Natural killer cell (primary cell): ENCODE data around the gene SORT1. TPM values are rescaled to one million over a fixed set of nuclear protein-coding genes. Genes with fewer than 3 reads are reported as not detected.
"Not testable (repeated sequence)": the region's sequence is repeated elsewhere in the genome, so short reads cannot be mapped to it uniquely, and the experiment has no call there.

Experiments used
- ATAC-seq, 3 donors: fragments of 150-1000 bp in 2 of 3; fragments of 200-7000 bp in 1 of 3; cut with Tn5 transposase; 1 replicate in 1 of 3; 2 replicates in 2 of 3; pipeline ENCODE4 v1.10.0; 2021; ENCODE audit warnings: mild to moderate bottlenecking in 2 of 3, moderate library complexity in 2 of 3
- DNase-seq, 2 donors: peaks; one replicate each; pipeline versions ENCODE4 v3.0.0 to v3.0.0-alpha.2; 2013 to 2021; ENCODE audit warnings: mixed read lengths in 1 of 2
- H3K27ac ChIP-seq: one replicate; pipeline ENCODE4 v1.5.1; 2013; ENCODE audit warnings: mild to moderate bottlenecking, low read length
- H3K27me3 ChIP-seq: one replicate; pipeline ENCODE4 v1.6.1; 2013; ENCODE audit warnings: low read length; ENCODE audit not compliant: control insufficient read depth, insufficient read depth
- H3K36me3 ChIP-seq: one replicate; pipeline ENCODE4 v1.6.1; 2013; ENCODE audit warnings: low read length; ENCODE audit not compliant: control insufficient read depth, insufficient read depth
- H3K4me1 ChIP-seq: one replicate; pipeline ENCODE4 v1.6.1; 2013; ENCODE audit warnings: low read length; ENCODE audit not compliant: control insufficient read depth, insufficient read depth
- H3K4me3 ChIP-seq: one replicate; pipeline ENCODE4 v1.5.1; 2013; ENCODE audit warnings: low read length
- H3K9me3 ChIP-seq: one replicate; pipeline ENCODE4 v1.6.1; 2013; ENCODE audit warnings: low read length; ENCODE audit not compliant: control insufficient read depth, insufficient read depth
- H3K27ac Mint-ChIP-seq, 2 donors: one replicate each; pipeline ENCODE4 v1.8.0; 2022; ENCODE audit warnings: mild to moderate bottlenecking in 2 of 2, mixed read lengths in 2 of 2, moderate library complexity in 1 of 2
- H3K27me3 Mint-ChIP-seq, 2 donors: one replicate each; pipeline ENCODE4 v1.8.0; 2022; ENCODE audit warnings: low read depth in 2 of 2, mixed read lengths in 2 of 2
- H3K36me3 Mint-ChIP-seq: one replicate; pipeline ENCODE4 v1.8.0; 2022; ENCODE audit warnings: mixed read lengths
- H3K4me1 Mint-ChIP-seq, 2 donors: one replicate each; pipeline ENCODE4 v1.8.0; 2022; ENCODE audit warnings: mixed read lengths in 2 of 2
- H3K4me3 Mint-ChIP-seq: one replicate; pipeline ENCODE4 v1.8.0; 2022; ENCODE audit warnings: mild to moderate bottlenecking, moderate library complexity, mixed read lengths
- H3K9me3 Mint-ChIP-seq, 2 donors: one replicate each; pipeline ENCODE4 v1.8.0; 2022; ENCODE audit warnings: mixed read lengths in 2 of 2
- WGBS: methylation state at CpG from one replicate; pipeline ENCODE4 v1.1.7; 2013; ENCODE audit warnings: missing lambda C conversion rate; ENCODE audit not compliant: insufficient coverage; 5-methylcytosine and 5-hydroxymethylcytosine counted together
- intact Hi-C: fragments of 100-400 bp; cut with micrococcal nuclease; formaldehyde crosslinking; loops from one replicate; pipeline ENCODE4 v1.14.2; 2022
- total RNA-seq, 4 donors: library from RNA; stranded (reverse); fragments of 120-200 nt in 1 of 4; gene quantifications; one replicate each; pipeline versions ENCODE4 v1.2.3 to v1.2.4, GENCODE V29; 2013 to 2022
- TF ChIP-seq, protein P1 (sequence below): fragments of 200-600 bp; IDR thresholded peaks from one replicate; pipeline ENCODE4 v1.8.0; 2022; ENCODE audit warnings: antibody characterized with exemption

Gene SORT1
- total RNA-seq, 3 donors from 2014 or later (not counting 1 experiment from before 2014, with no cell fraction given): 2.7 to 7.1 (median 3.7) TPM

DNA sequence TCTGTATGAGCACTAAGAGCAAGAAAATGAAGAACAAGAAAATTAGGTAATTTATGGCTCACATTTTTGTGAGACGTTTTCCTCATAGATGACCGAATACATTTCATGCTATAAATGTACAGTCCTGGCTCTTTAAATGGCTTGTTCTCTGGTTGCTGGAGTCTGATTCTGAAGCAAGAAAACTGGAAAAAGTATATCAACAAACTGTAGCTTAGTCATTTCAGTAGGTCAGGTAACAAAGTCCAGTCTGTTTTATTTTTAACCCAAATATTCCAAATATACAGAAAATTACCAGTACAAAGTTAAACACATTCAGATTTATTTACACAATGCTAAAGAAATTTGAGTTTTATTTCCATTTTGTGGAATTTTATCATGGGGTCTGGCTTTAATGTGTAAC, 88.4 kb downstream of the SORT1 start:
- H3K36me3 ChIP-seq: no peaks in the 10 kb centered on the region

DNA sequence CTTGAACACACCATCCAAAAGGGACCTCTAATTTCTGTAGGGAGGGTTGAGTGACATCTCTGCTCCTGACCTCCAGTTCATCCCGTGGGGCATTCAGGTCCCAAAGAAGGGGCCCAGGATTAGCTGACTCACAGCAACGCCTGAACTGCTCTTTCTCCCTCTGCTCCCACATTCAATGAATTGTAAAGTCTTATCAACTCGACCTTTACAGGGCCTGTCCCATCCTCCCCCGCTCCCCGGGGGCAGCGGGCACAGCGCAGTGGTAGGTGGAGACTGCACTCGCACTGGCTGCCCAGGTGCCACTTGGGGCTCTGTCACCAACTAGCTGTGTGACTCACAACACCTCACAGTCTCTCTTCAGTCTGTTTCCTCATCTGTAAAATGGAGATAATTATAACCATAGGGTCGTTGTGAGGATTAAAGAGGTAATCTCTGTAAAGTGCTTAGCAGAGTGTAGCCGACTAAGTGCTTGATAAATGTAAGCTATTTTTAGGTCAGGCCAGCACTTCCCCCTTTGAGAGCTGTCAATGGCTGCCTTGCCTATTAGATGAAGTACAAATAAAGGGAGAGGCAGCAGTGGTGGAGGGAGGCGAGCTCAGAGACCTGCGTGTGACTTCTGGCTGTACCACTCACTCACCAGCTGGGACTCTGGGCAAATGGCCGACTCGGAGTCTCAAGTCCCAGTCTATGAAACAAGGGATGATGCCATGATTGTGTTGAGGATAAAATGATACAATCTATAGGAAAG, 90.3 kb downstream of the SORT1 start:
- no peak overlapping the region for H3K4me3 ChIP-seq
- H3K36me3 ChIP-seq: no peaks in the 10 kb centered on the region
- WGBS: 57% methylated on average over 14 of the region's 14 CpGs
- no peaks in the 10 kb centered on the region for H3K9me3 Mint-ChIP-seq
- H3K9me3 ChIP-seq: no peaks in the 10 kb centered on the region
- no peaks in the 10 kb centered on the region for H3K36me3 Mint-ChIP-seq
- H3K4me3 Mint-ChIP-seq: no peak overlapping the region
- TF ChIP-seq, protein P1, sequence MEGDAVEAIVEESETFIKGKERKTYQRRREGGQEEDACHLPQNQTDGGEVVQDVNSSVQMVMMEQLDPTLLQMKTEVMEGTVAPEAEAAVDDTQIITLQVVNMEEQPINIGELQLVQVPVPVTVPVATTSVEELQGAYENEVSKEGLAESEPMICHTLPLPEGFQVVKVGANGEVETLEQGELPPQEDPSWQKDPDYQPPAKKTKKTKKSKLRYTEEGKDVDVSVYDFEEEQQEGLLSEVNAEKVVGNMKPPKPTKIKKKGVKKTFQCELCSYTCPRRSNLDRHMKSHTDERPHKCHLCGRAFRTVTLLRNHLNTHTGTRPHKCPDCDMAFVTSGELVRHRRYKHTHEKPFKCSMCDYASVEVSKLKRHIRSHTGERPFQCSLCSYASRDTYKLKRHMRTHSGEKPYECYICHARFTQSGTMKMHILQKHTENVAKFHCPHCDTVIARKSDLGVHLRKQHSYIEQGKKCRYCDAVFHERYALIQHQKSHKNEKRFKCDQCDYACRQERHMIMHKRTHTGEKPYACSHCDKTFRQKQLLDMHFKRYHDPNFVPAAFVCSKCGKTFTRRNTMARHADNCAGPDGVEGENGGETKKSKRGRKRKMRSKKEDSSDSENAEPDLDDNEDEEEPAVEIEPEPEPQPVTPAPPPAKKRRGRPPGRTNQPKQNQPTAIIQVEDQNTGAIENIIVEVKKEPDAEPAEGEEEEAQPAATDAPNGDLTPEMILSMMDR: no peak
- H3K4me1 Mint-ChIP-seq: no peaks in the 10 kb centered on the region
- no peaks in the 10 kb centered on the region for H3K27me3 Mint-ChIP-seq
- DNase-seq (no peak), ATAC-seq (no peak)
- no peaks in the 10 kb centered on the region for H3K27me3 ChIP-seq
- no peak overlapping the region for H3K27ac Mint-ChIP-seq
- no peak overlapping the region for H3K27ac ChIP-seq
- peaks cover 8% of the 10 kb centered on the region for H3K4me1 ChIP-seq
- intact Hi-C loops: no loop called here

More for the DNA sequence above, 88.4 kb downstream of the SORT1 start:
- ATAC-seq (no peak), DNase-seq (no peak)
- TF ChIP-seq, protein P1: no peak
- H3K9me3 Mint-ChIP-seq: no peaks in the 10 kb centered on the region
- no peak overlapping the region for H3K27ac Mint-ChIP-seq
- H3K27me3 Mint-ChIP-seq: no peaks in the 10 kb centered on the region
- no peaks in the 10 kb centered on the region for H3K36me3 Mint-ChIP-seq
- H3K27me3 ChIP-seq: no peaks in the 10 kb centered on the region
- H3K9me3 ChIP-seq: no peaks in the 10 kb centered on the region
- WGBS: 76% methylated on average over 2 of the region's 2 CpGs
- H3K4me3 ChIP-seq: no peak overlapping the region
- intact Hi-C loops: no loop called here
- no peak overlapping the region for H3K4me3 Mint-ChIP-seq
- H3K27ac ChIP-seq: no peak overlapping the region
- H3K4me1 ChIP-seq: peaks cover 8% of the 10 kb centered on the region
- H3K4me1 Mint-ChIP-seq: no peaks in the 10 kb centered on the region

DNA sequence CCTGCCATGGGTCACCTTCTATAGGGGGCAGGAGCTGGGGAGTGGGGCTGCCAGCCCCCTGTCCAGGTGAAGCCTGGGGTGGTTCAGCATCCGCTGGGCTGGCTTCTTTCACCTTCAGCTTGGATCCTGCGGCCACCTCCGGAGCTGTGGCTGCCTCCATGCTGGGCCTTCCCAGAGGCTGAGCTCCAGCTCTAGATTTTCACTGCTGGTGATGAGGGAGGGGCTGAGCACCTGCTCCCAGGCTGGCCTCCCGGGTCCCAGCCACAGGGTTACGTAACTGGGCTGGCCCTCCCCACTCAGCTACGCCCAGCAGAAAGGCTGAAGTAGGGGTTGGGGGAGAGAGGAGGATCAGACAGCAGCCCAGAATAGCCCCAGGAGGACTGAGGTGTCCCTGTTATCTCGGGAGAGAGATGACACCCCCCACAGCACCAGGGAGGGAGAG, 90.9 kb downstream of the SORT1 start, which contains the start of gene MYBPHL:
MYBPHL (minus strand) TSS at position 180 of the 442 bp plus-strand sequence; CDS start at position 160, 20 bp downstream.
- ATAC-seq (no peak), DNase-seq (no peak)
- Mint-ChIP-seq H3K9me3 (no peaks in the 10 kb centered on the region), H3K27ac (no peak within 1 kb of the TSS), H3K4me1 (no peaks in the 10 kb centered on the region), H3K36me3 (no peaks in the 10 kb centered on the region), H3K27me3 (no peaks in the 10 kb centered on the region), H3K4me3 (no peak within 1 kb of the TSS)
- intact Hi-C loops: no loop called here
- H3K27ac ChIP-seq: no peak within 1 kb of the TSS
- peaks cover 8% of the 10 kb centered on the region for H3K4me1 ChIP-seq
- no peaks in the 10 kb centered on the region for H3K9me3 ChIP-seq
- H3K36me3 ChIP-seq: no peaks in the 10 kb centered on the region
- WGBS: 70% methylated on average over 5 of the region's 7 CpGs
- TF ChIP-seq, protein P1: no peak
- no peak within 1 kb of the TSS for H3K4me3 ChIP-seq
- H3K27me3 ChIP-seq: no peaks in the 10 kb centered on the region

DNA sequence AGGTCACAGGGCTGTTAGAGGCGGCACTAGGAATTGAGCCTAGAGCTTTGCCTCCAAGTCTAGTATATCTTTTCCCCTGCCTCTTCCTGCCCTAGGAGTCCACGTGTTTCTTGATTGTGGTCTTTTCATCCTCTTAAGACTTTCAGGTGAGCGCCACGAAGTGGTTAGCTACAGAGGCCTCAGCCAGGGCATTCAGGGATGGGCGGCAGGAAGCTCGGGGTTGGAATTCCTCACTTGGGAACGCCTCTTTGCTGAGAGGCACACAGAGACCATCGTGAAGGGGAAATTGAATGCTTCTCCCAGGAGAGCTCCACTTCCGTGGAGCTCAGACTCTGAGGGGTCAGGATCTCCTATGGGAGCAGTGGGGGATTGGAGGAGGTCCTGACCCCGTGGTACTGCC, 91.7 kb downstream of the SORT1 start:
- H3K36me3 Mint-ChIP-seq, H3K9me3 ChIP-seq, H3K27ac Mint-ChIP-seq, H3K9me3 Mint-ChIP-seq, H3K4me3 Mint-ChIP-seq, intact Hi-C loops, DNase-seq, ATAC-seq, H3K4me1 ChIP-seq, H3K27me3 ChIP-seq, H3K4me3 ChIP-seq, H3K27me3 Mint-ChIP-seq, H3K27ac ChIP-seq, H3K36me3 ChIP-seq, H3K4me1 Mint-ChIP-seq: not testable (repeated sequence)
- 76% methylated on average over 9 of the region's 10 CpGs for WGBS
